ENCODE results near the gene HTR2C.

DNA sequence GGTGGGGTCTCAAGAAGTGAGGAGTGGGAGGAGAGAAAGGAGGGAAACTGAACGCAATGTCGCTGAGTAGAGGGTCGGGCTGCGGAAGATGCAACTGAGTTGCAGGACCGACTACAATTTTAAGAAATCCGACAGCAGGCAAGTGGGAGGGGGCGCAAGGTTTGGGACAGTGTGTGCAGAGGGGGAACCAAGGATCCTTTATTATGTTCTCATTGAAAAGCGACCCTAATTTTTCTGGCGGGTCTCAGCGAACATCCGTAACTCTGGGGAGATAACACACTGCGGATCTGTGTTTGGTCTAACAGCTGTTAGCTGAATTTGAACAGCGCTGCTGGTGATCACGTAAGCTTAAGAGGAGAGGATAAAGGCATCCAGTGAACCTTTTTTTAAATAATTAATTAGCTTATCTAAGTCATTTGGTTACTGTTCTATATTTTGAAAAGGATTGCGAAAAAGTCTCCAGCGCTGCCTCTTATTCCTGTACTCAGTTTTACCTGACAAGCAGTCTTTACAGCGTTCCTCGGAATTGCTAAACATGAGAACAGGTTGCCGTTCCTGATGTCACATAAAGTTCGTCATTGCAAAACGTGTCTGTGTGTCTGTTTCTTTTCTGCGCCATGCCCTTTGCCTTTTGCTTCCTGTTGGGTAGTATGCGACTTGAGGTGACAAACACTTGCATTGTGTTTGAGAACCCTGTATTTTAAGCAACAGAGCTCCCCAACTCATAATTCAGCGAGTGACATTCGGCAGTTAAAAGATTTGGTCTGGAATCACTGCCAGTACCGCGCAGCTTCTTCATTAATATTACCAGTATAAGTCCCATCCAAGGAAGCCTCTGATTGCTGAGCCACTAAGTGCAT is 1.3 kb downstream of the HTR2C start:
- TF ChIP-seq, protein P1, sequence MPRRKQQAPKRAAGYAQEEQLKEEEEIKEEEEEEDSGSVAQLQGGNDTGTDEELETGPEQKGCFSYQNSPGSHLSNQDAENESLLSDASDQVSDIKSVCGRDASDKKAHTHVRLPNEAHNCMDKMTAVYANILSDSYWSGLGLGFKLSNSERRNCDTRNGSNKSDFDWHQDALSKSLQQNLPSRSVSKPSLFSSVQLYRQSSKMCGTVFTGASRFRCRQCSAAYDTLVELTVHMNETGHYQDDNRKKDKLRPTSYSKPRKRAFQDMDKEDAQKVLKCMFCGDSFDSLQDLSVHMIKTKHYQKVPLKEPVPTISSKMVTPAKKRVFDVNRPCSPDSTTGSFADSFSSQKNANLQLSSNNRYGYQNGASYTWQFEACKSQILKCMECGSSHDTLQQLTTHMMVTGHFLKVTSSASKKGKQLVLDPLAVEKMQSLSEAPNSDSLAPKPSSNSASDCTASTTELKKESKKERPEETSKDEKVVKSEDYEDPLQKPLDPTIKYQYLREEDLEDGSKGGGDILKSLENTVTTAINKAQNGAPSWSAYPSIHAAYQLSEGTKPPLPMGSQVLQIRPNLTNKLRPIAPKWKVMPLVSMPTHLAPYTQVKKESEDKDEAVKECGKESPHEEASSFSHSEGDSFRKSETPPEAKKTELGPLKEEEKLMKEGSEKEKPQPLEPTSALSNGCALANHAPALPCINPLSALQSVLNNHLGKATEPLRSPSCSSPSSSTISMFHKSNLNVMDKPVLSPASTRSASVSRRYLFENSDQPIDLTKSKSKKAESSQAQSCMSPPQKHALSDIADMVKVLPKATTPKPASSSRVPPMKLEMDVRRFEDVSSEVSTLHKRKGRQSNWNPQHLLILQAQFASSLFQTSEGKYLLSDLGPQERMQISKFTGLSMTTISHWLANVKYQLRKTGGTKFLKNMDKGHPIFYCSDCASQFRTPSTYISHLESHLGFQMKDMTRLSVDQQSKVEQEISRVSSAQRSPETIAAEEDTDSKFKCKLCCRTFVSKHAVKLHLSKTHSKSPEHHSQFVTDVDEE (CRISPR knock-in tag; IDR thresholded peaks at IDR 0.05), result no peak
- TF ChIP-seq TCF4 (CRISPR knock-in tag; IDR thresholded peaks at IDR 0.05; ENCODE audit: borderline replicate concordance) (no peak), ZNF565 (CRISPR knock-in tag; conservative IDR thresholded peaks at IDR 0.05; ENCODE audit: low read depth) (no peak), TOX (CRISPR knock-in tag; IDR thresholded peaks at IDR 0.05; ENCODE audit: borderline replicate concordance) (no peak), GLIS3 (CRISPR knock-in tag; IDR thresholded peaks at IDR 0.05) (no peak)
- TF ChIP-seq, protein P2, sequence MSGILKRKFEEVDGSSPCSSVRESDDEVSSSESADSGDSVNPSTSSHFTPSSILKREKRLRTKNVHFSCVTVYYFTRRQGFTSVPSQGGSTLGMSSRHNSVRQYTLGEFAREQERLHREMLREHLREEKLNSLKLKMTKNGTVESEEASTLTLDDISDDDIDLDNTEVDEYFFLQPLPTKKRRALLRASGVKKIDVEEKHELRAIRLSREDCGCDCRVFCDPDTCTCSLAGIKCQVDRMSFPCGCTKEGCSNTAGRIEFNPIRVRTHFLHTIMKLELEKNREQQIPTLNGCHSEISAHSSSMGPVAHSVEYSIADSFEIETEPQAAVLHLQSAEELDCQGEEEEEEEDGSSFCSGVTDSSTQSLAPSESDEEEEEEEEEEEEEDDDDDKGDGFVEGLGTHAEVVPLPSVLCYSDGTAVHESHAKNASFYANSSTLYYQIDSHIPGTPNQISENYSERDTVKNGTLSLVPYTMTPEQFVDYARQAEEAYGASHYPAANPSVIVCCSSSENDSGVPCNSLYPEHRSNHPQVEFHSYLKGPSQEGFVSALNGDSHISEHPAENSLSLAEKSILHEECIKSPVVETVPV (CRISPR knock-in tag; IDR thresholded peaks at IDR 0.05), result no peak
- TF ChIP-seq, protein P3, sequence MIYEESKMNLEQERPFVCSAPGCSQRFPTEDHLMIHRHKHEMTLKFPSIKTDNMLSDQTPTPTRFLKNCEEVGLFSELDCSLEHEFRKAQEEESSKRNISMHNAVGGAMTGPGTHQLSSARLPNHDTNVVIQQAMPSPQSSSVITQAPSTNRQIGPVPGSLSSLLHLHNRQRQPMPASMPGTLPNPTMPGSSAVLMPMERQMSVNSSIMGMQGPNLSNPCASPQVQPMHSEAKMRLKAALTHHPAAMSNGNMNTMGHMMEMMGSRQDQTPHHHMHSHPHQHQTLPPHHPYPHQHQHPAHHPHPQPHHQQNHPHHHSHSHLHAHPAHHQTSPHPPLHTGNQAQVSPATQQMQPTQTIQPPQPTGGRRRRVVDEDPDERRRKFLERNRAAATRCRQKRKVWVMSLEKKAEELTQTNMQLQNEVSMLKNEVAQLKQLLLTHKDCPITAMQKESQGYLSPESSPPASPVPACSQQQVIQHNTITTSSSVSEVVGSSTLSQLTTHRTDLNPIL (CRISPR knock-in tag; IDR thresholded peaks at IDR 0.05; ENCODE audit: low read depth), result no peak

Data from SK-N-SH treated with all-trans-retinoic acid at 6 μM for 48 hours (cell line).